ENCODE data around the gene CROCC2.

DNA sequence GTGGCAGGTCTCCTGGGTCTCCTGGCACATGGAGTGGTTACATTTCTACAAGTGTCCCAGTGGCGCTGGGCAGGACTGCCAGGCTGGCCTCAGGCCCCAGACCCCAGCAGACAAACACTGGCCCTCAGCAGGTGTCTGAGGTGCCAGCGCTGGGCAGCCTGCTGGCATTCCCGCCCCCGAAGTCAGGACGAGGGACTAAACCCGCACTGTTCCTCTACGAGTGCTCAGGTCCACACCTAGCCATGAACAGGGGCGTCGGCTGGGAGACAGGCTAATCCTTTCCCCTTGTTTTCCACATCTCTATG is 105.1 kb downstream of the CROCC2 start:
- TF ChIP-seq CTCF (IDR thresholded peaks at IDR 0.05), result no peak
- TF ChIP-seq POLR2A (IDR thresholded peaks at IDR 0.05), result no peak
- no peak for TF ChIP-seq EP300 (IDR thresholded peaks at IDR 0.05)
